ENCODE results near the gene KCNE1.

The KCNE1 gene

GRCh38 chr21:34531399-34531798 is 19.4 kb upstream of the KCNE1 start:
- Histone ChIP-seq H2BK120ac (ENCODE audit: low read depth, low read length) (no peak overlapping the region), H2BK15ac (ENCODE audit: low read length) (no peak overlapping the region), H3K4ac (ENCODE audit: low read length) (no peak overlapping the region), H2AFZ (ENCODE audit: low read length) (no peak overlapping the region), H4K91ac (ENCODE audit: low read depth, low read length, poor library complexity) (no peak overlapping the region), H3K27ac (replicated peaks; ENCODE audit: low read length) (no peak overlapping the region), H3K9me3 (replicated peaks in 1 of 2; ENCODE audit: control insufficient read depth in 2 of 2, insufficient read depth in 1 of 2, low read depth in 1 of 2, low read length in 2 of 2) (peaks cover 5 to 11% of the 10 kb centered on the region in 2 donors), H3K36me3 (replicated peaks in 1 of 2; ENCODE audit: control insufficient read depth in 2 of 2, insufficient read depth in 2 of 2, low read length in 2 of 2) (no peaks in the 10 kb centered on the region), H3K4me1 (ENCODE audit: control insufficient read depth in 2 of 2, insufficient read depth in 1 of 2, low read depth in 1 of 2, low read length in 2 of 2) (peaks cover 6 to 13% of the 10 kb centered on the region in 2 donors), H4K8ac (ENCODE audit: low read depth, low read length) (no peak overlapping the region), H3K14ac (ENCODE audit: low read length) (no peak overlapping the region), H2BK12ac (ENCODE audit: low read length) (no peak overlapping the region), H3K79me1 (ENCODE audit: low read depth, low read length) (no peaks in the 10 kb centered on the region), H3K18ac (ENCODE audit: low read length) (no peak overlapping the region), H3K4me2 (ENCODE audit: insufficient read depth, low read length, poor library complexity, severe bottlenecking) (no peak overlapping the region), H3K23ac (ENCODE audit: low read depth, low read length, poor library complexity) (no peak overlapping the region), H3K27me3 (ENCODE audit: control insufficient read depth in 3 of 3, insufficient read depth in 3 of 3, low read depth in 1 of 3, low read length in 3 of 3) (no peaks in the 10 kb centered on the region), H2BK5ac (ENCODE audit: low read length) (no peak overlapping the region), H3K4me3 (ENCODE audit: low read length in 2 of 2) (no peak overlapping the region), H2AK5ac (ENCODE audit: low read depth, low read length) (no peak overlapping the region), H3K9ac (ENCODE audit: low read depth, low read length, poor library complexity) (no peak overlapping the region)
- WGBS, 2 donors (ENCODE audit: extremely low coverage in 2 of 2, insufficient read length in 2 of 2, insufficient replicate concordance in 1 of 2) = no CpG with 5 or more reads among the region's 6 CpGs
- DNase-seq (ENCODE audit: low spot score) = no peak

- Histone ChIP-seq H4K8ac (ENCODE audit: low read depth, low read length) (no peak overlapping the region), H3K23ac (ENCODE audit: low read depth, low read length, poor library complexity) (no peak overlapping the region), H2BK15ac (ENCODE audit: low read length) (no peak overlapping the region), H3K36me3 (replicated peaks in 1 of 2; ENCODE audit: control insufficient read depth in 2 of 2, insufficient read depth in 2 of 2, low read length in 2 of 2) (no peaks in the 10 kb centered on the region), H3K14ac (ENCODE audit: low read length) (no peak overlapping the region), H3K18ac (ENCODE audit: low read length) (no peak overlapping the region), H2BK120ac (ENCODE audit: low read depth, low read length) (no peak overlapping the region), H2BK5ac (ENCODE audit: low read length) (no peak overlapping the region), H3K27me3 (ENCODE audit: control insufficient read depth in 3 of 3, insufficient read depth in 3 of 3, low read depth in 1 of 3, low read length in 3 of 3) (no peaks in the 10 kb centered on the region), H3K4ac (ENCODE audit: low read length) (no peak overlapping the region), H3K79me1 (ENCODE audit: low read depth, low read length) (no peaks in the 10 kb centered on the region), H3K4me2 (ENCODE audit: insufficient read depth, low read length, poor library complexity, severe bottlenecking) (no peak overlapping the region), H3K9ac (ENCODE audit: low read depth, low read length, poor library complexity) (no peak overlapping the region), H2AK5ac (ENCODE audit: low read depth, low read length) (no peak overlapping the region), H3K4me3 (ENCODE audit: low read length in 2 of 2) (no peak overlapping the region), H4K91ac (ENCODE audit: low read depth, low read length, poor library complexity) (no peak overlapping the region), H2AFZ (ENCODE audit: low read length) (no peak overlapping the region), H3K27ac (replicated peaks; ENCODE audit: low read length) (no peak overlapping the region), H3K9me3 (replicated peaks in 1 of 2; ENCODE audit: control insufficient read depth in 2 of 2, insufficient read depth in 1 of 2, low read depth in 1 of 2, low read length in 2 of 2) (peaks cover 5 to 11% of the 10 kb centered on the region in 2 donors), H2BK12ac (ENCODE audit: low read length) (no peak overlapping the region), H3K4me1 (ENCODE audit: control insufficient read depth in 2 of 2, insufficient read depth in 1 of 2, low read depth in 1 of 2, low read length in 2 of 2) (peaks cover 12 to 15% of the 10 kb centered on the region in 2 donors)
- DNase-seq (ENCODE audit: low spot score) = no peak
Observed at GRCh38 chr21:34530261-34530660, 18.3 kb upstream of the KCNE1 start.

- Histone ChIP-seq H4K8ac (ENCODE audit: low read depth, low read length) (no peak overlapping the region), H3K4ac (ENCODE audit: low read length) (no peak overlapping the region), H3K23ac (ENCODE audit: low read depth, low read length, poor library complexity) (no peak overlapping the region), H3K4me1 (ENCODE audit: control insufficient read depth in 2 of 2, insufficient read depth in 1 of 2, low read depth in 1 of 2, low read length in 2 of 2) (peaks cover 10 to 15% of the 10 kb centered on the region in 2 donors), H2BK12ac (ENCODE audit: low read length) (no peak overlapping the region), H3K4me2 (ENCODE audit: insufficient read depth, low read length, poor library complexity, severe bottlenecking) (no peak overlapping the region), H2AFZ (ENCODE audit: low read length) (no peak overlapping the region), H2BK5ac (ENCODE audit: low read length) (no peak overlapping the region), H3K9ac (ENCODE audit: low read depth, low read length, poor library complexity) (no peak overlapping the region), H4K91ac (ENCODE audit: low read depth, low read length, poor library complexity) (no peak overlapping the region), H2BK15ac (ENCODE audit: low read length) (no peak overlapping the region), H3K14ac (ENCODE audit: low read length) (no peak overlapping the region), H2BK120ac (ENCODE audit: low read depth, low read length) (no peak overlapping the region), H3K27ac (replicated peaks; ENCODE audit: low read length) (no peak overlapping the region), H3K4me3 (ENCODE audit: low read length in 2 of 2) (no peak overlapping the region), H3K79me1 (ENCODE audit: low read depth, low read length) (no peaks in the 10 kb centered on the region), H3K18ac (ENCODE audit: low read length) (no peak overlapping the region), H3K27me3 (ENCODE audit: control insufficient read depth in 3 of 3, insufficient read depth in 3 of 3, low read depth in 1 of 3, low read length in 3 of 3) (no peaks in the 10 kb centered on the region), H3K36me3 (replicated peaks in 1 of 2; ENCODE audit: control insufficient read depth in 2 of 2, insufficient read depth in 2 of 2, low read length in 2 of 2) (no peaks in the 10 kb centered on the region), H3K9me3 (replicated peaks in 1 of 2; ENCODE audit: control insufficient read depth in 2 of 2, insufficient read depth in 1 of 2, low read depth in 1 of 2, low read length in 2 of 2) (peaks cover 5 to 7% of the 10 kb centered on the region in 2 donors), H2AK5ac (ENCODE audit: low read depth, low read length) (no peak overlapping the region)
- WGBS, 2 donors (ENCODE audit: extremely low coverage in 2 of 2, insufficient read length in 2 of 2, insufficient replicate concordance in 1 of 2) = no CpG with 5 or more reads among the region's 3 CpGs
- no peak for DNase-seq (ENCODE audit: low spot score)
Observed at GRCh38 chr21:34528131-34528561, 16.1 kb upstream of the KCNE1 start.

GRCh38 chr21:34526618-34527290 is 14.7 kb upstream of the KCNE1 start:
- H3K14ac ChIP-seq (ENCODE audit: low read length) = no peak overlapping the region
- H3K18ac ChIP-seq (ENCODE audit: low read length) = no peak overlapping the region
- H2BK5ac ChIP-seq (ENCODE audit: low read length) = no peak overlapping the region
- H2BK12ac ChIP-seq (ENCODE audit: low read length) = no peak overlapping the region
- H3K4ac ChIP-seq (ENCODE audit: low read length) = no peak overlapping the region
- no CpG with 5 or more reads among the region's 10 CpGs for WGBS, 2 donors (ENCODE audit: extremely low coverage in 2 of 2, insufficient read length in 2 of 2, insufficient replicate concordance in 1 of 2)
- H2BK120ac ChIP-seq (ENCODE audit: low read depth, low read length) = no peak overlapping the region
- H3K9ac ChIP-seq (ENCODE audit: low read depth, low read length, poor library complexity) = no peak overlapping the region
- no peak overlapping the region for H4K91ac ChIP-seq (ENCODE audit: low read depth, low read length, poor library complexity)
- no peak overlapping the region for H3K4me2 ChIP-seq (ENCODE audit: insufficient read depth, low read length, poor library complexity, severe bottlenecking)
- no peak overlapping the region for H3K23ac ChIP-seq (ENCODE audit: low read depth, low read length, poor library complexity)
- H3K36me3 ChIP-seq (replicated peaks in 1 of 2; ENCODE audit: control insufficient read depth in 2 of 2, insufficient read depth in 2 of 2, low read length in 2 of 2) = peaks cover 0 to under 1% of the 10 kb centered on the region in 2 donors
- H3K27ac ChIP-seq (replicated peaks; ENCODE audit: low read length) = peak overlapping the region; percentile 42
- peaks cover 5 to 7% of the 10 kb centered on the region in 2 donors for H3K9me3 ChIP-seq (replicated peaks in 1 of 2; ENCODE audit: control insufficient read depth in 2 of 2, insufficient read depth in 1 of 2, low read depth in 1 of 2, low read length in 2 of 2)
- H2BK15ac ChIP-seq (ENCODE audit: low read length) = no peak overlapping the region
- no peak overlapping the region for H4K8ac ChIP-seq (ENCODE audit: low read depth, low read length)
- H3K4me3 ChIP-seq (ENCODE audit: low read length in 2 of 2) = peak overlapping the region in 1 of 2 donors; percentile 41
- DNase-seq (ENCODE audit: low spot score) = peak; percentile 54
- H2AFZ ChIP-seq (ENCODE audit: low read length) = peak overlapping the region; percentile 74
- H3K79me1 ChIP-seq (ENCODE audit: low read depth, low read length) = no peaks in the 10 kb centered on the region
- peaks cover 10 to 15% of the 10 kb centered on the region in 2 donors for H3K4me1 ChIP-seq (ENCODE audit: control insufficient read depth in 2 of 2, insufficient read depth in 1 of 2, low read depth in 1 of 2, low read length in 2 of 2)
- H3K27me3 ChIP-seq (ENCODE audit: control insufficient read depth in 3 of 3, insufficient read depth in 3 of 3, low read depth in 1 of 3, low read length in 3 of 3) = no peaks in the 10 kb centered on the region
- no peak overlapping the region for H2AK5ac ChIP-seq (ENCODE audit: low read depth, low read length)

All from neuronal stem cell (in vitro differentiated cells).